Kidney epithelial cell (primary cell): ENCODE data around the gene MTSS2. TPM values are rescaled to one million over a fixed set of nuclear protein-coding genes. Genes with fewer than 3 reads are reported as not detected.

Experiments
- DNase-seq: peaks from one replicate; pipeline ENCODE4 v3.0.0-alpha.2; 2010; ENCODE audit warnings: low read depth
- H3K27me3 ChIP-seq: 2 replicates; pipeline ENCODE4 v1.6.0; 2011; ENCODE audit warnings: low read length; ENCODE audit not compliant: control insufficient read depth, insufficient read depth
- H3K36me3 ChIP-seq: 2 replicates; pipeline ENCODE4 v1.5.1; 2011; ENCODE audit warnings: low read length; ENCODE audit not compliant: control insufficient read depth, insufficient read depth
- H3K4me3 ChIP-seq: 2 replicates; pipeline ENCODE4 v1.5.1; 2011; ENCODE audit warnings: low read depth, mild to moderate bottlenecking, control low read depth, low read length
- total RNA-seq: library from RNA; depleted of rRNA; stranded (reverse); fragments of >200 nt; gene quantifications from 2 replicates; pipeline ENCODE4 v1.2.3, GENCODE V29; 2015
- TF ChIP-seq, protein P1 (sequence below): IDR thresholded peaks from 2 replicates; pipeline ENCODE4 v1.5.1; 2011; ENCODE audit warnings: mild to moderate bottlenecking, moderate library complexity, low read length, control low read depth, inconsistent platforms; ENCODE audit not compliant: insufficient read depth, poor library complexity, severe bottlenecking

Gene MTSS2
- total RNA-seq, 1 donor from 2014 or later = 19.8 TPM

DNA sequence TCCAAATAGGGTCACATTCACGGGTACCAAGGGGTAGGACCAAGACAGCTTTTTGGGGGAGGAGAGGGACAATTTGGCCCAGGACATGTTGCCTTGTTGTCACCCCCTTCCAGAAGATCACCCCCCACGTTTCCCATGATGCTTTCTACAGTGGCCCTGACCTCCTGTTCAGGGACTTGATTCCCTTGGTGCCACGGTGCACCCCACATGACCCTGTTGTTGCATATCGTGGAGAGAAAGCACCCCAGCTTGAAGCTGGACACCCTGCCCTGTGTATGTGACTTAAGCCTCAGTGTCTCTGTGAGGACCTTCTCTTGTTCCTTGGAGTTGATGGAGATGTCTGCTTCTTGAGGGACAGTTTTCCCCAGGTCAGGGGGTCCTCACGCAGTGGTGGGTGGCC lies 26.9 kb downstream of the MTSS2 start:
- DNase-seq = no peak
- TF ChIP-seq, protein P1, sequence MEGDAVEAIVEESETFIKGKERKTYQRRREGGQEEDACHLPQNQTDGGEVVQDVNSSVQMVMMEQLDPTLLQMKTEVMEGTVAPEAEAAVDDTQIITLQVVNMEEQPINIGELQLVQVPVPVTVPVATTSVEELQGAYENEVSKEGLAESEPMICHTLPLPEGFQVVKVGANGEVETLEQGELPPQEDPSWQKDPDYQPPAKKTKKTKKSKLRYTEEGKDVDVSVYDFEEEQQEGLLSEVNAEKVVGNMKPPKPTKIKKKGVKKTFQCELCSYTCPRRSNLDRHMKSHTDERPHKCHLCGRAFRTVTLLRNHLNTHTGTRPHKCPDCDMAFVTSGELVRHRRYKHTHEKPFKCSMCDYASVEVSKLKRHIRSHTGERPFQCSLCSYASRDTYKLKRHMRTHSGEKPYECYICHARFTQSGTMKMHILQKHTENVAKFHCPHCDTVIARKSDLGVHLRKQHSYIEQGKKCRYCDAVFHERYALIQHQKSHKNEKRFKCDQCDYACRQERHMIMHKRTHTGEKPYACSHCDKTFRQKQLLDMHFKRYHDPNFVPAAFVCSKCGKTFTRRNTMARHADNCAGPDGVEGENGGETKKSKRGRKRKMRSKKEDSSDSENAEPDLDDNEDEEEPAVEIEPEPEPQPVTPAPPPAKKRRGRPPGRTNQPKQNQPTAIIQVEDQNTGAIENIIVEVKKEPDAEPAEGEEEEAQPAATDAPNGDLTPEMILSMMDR = no peak
- Histone ChIP-seq H3K27me3 (no peaks in the 10 kb centered on the region), H3K4me3 (no peak overlapping the region), H3K36me3 (no peaks in the 10 kb centered on the region)

DNA sequence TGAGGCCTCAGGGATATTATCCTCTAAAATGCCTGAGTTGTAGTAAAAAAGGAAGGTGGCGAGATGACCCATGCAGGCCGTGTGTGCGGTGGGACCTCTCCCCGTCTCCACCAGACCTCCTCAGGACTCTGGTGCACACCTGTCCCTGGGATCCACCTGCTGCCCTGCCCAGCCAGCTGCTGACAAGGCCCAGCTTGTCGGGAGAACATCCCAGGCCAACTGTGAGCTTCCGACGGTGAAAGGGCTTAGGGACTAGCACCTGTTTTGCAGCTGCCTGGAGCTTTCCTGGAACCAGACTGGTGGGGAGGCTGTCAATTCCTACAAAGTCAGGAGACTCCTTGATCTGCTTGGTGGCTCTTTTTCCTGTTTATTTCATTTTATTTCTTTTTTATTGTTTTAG lies 27.9 kb downstream of the MTSS2 start:
- TF ChIP-seq, protein P1 = no peak
- no peaks in the 10 kb centered on the region for H3K27me3 ChIP-seq

DNA sequence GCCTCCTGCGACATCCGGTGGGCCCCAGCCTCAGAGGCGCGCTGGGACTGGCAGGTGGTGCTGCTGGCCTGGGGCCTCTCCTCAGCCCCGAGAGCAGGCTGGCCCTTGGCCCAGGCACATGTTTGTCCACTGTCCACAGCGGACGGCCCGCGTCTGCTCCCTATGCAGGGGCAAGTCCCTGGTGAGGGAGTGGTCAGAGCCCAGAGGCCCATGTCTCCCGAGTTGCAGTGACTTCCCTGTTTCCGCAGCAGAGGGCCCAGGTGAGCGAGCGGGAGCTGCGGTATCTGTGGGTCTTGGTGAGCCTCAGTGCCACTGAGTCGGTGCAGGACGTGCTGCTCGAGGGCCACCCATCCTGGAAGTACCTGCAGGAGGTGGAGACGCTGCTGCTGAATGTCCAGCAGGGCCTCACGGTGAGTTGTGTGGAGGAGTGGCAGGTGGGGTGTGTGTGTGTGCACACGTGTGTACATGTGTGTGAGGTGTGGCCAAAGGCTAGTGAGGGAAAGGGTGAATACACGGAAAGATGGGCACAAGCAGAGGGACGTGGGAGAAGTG lies 29.1 kb downstream of the MTSS2 start:
- DNase-seq = no peak
- Histone ChIP-seq H3K36me3 (no peaks in the 10 kb centered on the region), H3K4me3 (no peak overlapping the region), H3K27me3 (no peaks in the 10 kb centered on the region)
- TF ChIP-seq, protein P1 = no peak

More for the DNA sequence above, 27.9 kb downstream of the MTSS2 start:
- no peak for DNase-seq
- Histone ChIP-seq H3K4me3 (no peak overlapping the region), H3K36me3 (no peaks in the 10 kb centered on the region)

DNA sequence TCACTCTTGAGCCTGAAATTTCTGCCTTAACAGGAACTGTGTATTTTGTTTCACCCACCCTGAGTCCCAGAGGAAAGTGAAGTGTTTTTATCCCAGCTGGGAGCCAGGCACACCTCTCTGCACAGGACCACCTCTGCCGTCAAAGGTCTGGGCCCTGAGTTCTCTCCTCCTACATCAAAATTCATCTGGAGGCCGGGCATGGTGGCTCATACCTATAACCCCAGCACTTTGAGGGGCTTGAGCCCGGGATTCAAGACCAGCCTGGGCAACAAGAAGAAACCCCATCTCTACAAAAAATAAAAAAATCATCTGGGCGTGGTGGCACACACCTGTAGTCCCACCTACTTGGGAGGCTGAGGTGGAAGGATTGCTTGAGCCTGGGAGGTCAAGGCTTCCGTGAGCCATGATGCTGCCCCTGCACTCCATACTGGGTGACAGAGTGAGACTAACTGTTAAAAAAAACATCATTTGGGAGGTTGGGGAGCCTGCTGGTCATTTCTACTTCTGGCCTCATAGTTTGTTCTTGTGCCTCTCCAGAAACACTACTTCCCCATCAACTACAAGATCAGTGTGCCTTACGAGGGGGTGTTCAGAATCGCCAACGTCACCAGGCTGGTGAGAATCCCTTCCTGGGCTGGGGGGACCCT lies 29.7 kb downstream of the MTSS2 start:
- no peak for DNase-seq
- Histone ChIP-seq H3K27me3 (no peaks in the 10 kb centered on the region), H3K36me3 (no peaks in the 10 kb centered on the region), H3K4me3 (no peak overlapping the region)
- TF ChIP-seq, protein P1 = no peak

DNA sequence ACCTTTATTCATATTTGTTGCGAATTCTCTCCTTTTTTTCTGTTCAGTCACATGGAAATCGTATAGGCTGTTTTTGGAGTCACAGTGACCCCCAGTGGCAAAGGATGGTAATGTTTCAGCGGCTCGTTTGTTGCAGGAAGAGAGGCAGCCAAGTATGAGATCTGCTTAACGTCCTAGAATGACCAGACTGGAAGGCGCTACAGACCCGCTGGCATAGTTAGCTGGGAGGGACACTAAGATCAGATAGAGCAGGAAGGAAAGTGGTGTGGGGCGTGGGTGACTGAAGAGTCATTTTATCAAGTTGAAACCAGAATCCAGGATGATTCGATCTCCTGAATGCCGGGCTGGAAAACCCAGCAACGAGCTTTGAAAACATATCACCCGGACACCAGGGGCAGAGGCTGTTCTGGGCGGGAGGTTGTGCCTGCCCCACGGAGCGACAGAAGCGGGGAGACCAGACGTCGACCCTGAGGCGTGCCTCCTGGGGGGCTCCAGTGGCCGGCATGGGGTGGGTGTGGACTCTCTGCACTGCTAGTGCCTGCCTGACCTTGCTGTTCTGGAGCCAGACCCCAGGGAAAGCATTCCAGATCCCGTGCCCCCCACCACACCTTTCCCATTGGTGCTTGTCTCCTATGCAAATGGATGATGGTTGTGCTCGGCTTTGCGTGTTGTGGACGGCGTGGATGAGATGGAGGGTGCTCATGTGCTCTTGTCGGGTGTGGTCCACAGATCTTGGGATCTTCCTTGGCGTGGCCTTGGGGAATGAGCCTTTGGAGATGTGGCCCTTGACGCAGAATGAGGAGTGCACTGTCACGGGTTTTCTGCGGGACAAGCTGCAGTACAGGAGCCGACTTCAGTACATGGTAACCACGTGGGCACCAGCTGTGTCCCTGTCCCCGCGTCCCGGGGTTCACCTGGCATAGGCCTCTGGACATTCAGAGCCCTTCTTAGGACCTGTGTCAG lies 31.8 kb downstream of the MTSS2 start:
- TF ChIP-seq, protein P1 = peak; percentile 74
- Histone ChIP-seq H3K4me3 (peak overlapping the region; percentile 13), H3K36me3 (no peaks in the 10 kb centered on the region), H3K27me3 (no peaks in the 10 kb centered on the region)
- peak; percentile 23 for DNase-seq
